ENCODE data around the gene TLR2.

GRCh38 chr4:153637201-153637600, 46.9 kb upstream of the TLR2 start:
- TF ChIP-seq CTCF (IDR thresholded peaks at IDR 0.05; ENCODE audit: low read depth, low read length) (no peak), EZH2phosphoT487 (IDR thresholded peaks at IDR 0.05; ENCODE audit: low read depth) (no peak)

Data from OCI-LY3 (cell line).